Heart right ventricle (tissue), 16 donors: ENCODE data around the gene GNAL. TPM values are rescaled to one million over a fixed set of nuclear protein-coding genes. Genes with fewer than 3 reads are reported as not detected.

Source experiments
- ATAC-seq, 8 donors: fragments of 200-7000 bp; cut with Tn5 transposase; one replicate each; pipeline ENCODE4 v1.9.1; 2020; ENCODE audit warnings: mild to moderate bottlenecking in 8 of 8, moderate library complexity in 8 of 8, moderate number of reproducible peaks in 1 of 8
- DNase-seq, 2 donors: peaks; one replicate each; pipeline ENCODE4 v3.0.0-alpha.2; 2020
- H3K27ac ChIP-seq, 10 donors: fragments of 200-600 bp; sonication (generic) in 2 of 10; one replicate each; pipeline versions ENCODE4 v1.5.0 to v1.8.0; 2020 to 2022; ENCODE audit warnings: mild to moderate bottlenecking in 3 of 10
- H3K27me3 ChIP-seq, 7 donors: fragments of 200-600 bp; one replicate each; pipeline ENCODE4 v1.8.0; 2021 to 2022; ENCODE audit warnings: mild to moderate bottlenecking in 2 of 7
- H3K36me3 ChIP-seq, 9 donors: fragments of 200-600 bp; sonication (generic) in 1 of 9; one replicate each; pipeline versions ENCODE4 v1.5.0 to v1.8.0; 2020 to 2022; ENCODE audit warnings: mild to moderate bottlenecking in 2 of 9
- H3K4me1 ChIP-seq, 9 donors: fragments of 200-600 bp; sonication (generic) in 1 of 9; one replicate each; pipeline versions ENCODE4 v1.5.0 to v1.8.0; 2020 to 2022; ENCODE audit warnings: mild to moderate bottlenecking in 4 of 9
- H3K4me3 ChIP-seq, 10 donors: fragments of 200-600 bp; sonication (generic) in 2 of 10; one replicate each; pipeline versions ENCODE4 v1.5.0 to v1.8.0; 2020 to 2022; ENCODE audit warnings: mild to moderate bottlenecking in 7 of 10, moderate library complexity in 2 of 10
- H3K9me3 ChIP-seq, 11 donors: fragments of 200-600 bp in 10 of 11; sonication (generic) in 2 of 11; one replicate each; pipeline versions ENCODE4 v1.5.0 to v1.8.0; 2013 to 2022; ENCODE audit warnings: mild to moderate bottlenecking in 2 of 11, control low read depth in 1 of 11, moderate library complexity in 1 of 11
- CTCF ChIP-seq, 9 donors: fragments of 200-600 bp; sonication (generic) in 2 of 9; IDR thresholded peaks; one replicate each; pipeline versions ENCODE4 v1.5.0 to v1.8.0; 2021 to 2022; ENCODE audit warnings: antibody characterized with exemption in 9 of 9, mild to moderate bottlenecking in 5 of 9, moderate library complexity in 1 of 9
- WGBS, 2 donors: extraction: QIAGEN DNeasy Blood & Tissue Kit; methylation state at CpG; one replicate each; pipeline ENCODE4 v1.1.7; 2013; ENCODE audit warnings: inconsistent platforms in 1 of 2; 5-methylcytosine and 5-hydroxymethylcytosine counted together
- intact Hi-C, 10 donors: fragments of 100-400 bp; cut with DNase I; formaldehyde crosslinking; loops; one replicate each; pipeline versions ENCODE4 v1.11.1 to v1.14.2; 2022
- polyA plus RNA-seq, 2 donors: library from polyadenylated mRNA; stranded (reverse); fragments of 200-250 nt; gene quantifications; one replicate each; pipeline ENCODE4 v1.2.3, GENCODE V29; 2013
- total RNA-seq, 10 donors: library from RNA; stranded (reverse); fragmentation: NEBNext Ultra II Directional in 3 of 10; extraction: Animal tissue kit (Norgen Biotek cat#: 25700) in 3 of 10; gene quantifications; one replicate each; pipeline versions ENCODE4 v1.2.1 to v1.2.4, GENCODE V29; 2021 to 2023
- donor health status: Arrhythmogenic right ventricular cardiomyopathy.
- donor health status: ischemic (EF 13 %, LVEDD 7.1; RV severe dilation, severe dysfunction).
- donor health status: healthy with polysubstance abuse.
- donor health status: DM: no; HTN: yes; CAD: no.
- donor health status: DM: no; HTN: no; CAD: no.
- donor health status: ischemic (EF 25% LVEDD 6.9; RV normal size, moderate dysfunction).
- donor health status: ischemic (EF 25% LVEDD 5.7; RV mildly dilated, moderate dysfunction).
- donor health status: healthy.
- donor health status: DM: yes; HTN: yes; CAD: no.
- donor health status: Ischemic cardiomyopathy.
- donor health status: ischemic (EF 35%, LVEDD 5.7; RV mildly dilated, moderate dysfunction).
- donor health status: nonischemic (EF 11% LVEDD 7.7; RV severe dilation, severe dysfunction).
- donor health status: DM: yes; HTN: yes; CAD: no.
- donor health status: PGD.
- donor health status: ischemic (EF 29% LVEDD 5.4; RV normal size, mild dysfunction).
- donor health status: nonischemic (EF 23%, LVEDD 6.1; RV moderate dilation, normal function).

Gene GNAL
- total and polyA plus RNA-seq, 12 donors: 0.42 to 6.9 (median 1.6) TPM

- H3K4me3 ChIP-seq: no peak overlapping the region
Measured at GRCh38 chr18:11821208-11821607, 132.1 kb downstream of the GNAL start.

GRCh38 chr18:11821643-11822237, 132.7 kb downstream of the GNAL start:
- no peaks in the 10 kb centered on the region for H3K36me3 ChIP-seq

More at GRCh38 chr18:11821208-11821607, 132.1 kb downstream of the GNAL start:
- Histone ChIP-seq H3K36me3 (no peaks in the 10 kb centered on the region), H3K4me1 (no peaks in the 10 kb centered on the region), H3K9me3 (peaks cover 0 to 8% (median 0%) of the 10 kb centered on the region in 11 donors), H3K27ac (no peak overlapping the region), H3K27me3 (no peaks in the 10 kb centered on the region)
- 89 to 92% methylated on average over 7 of the region's 7 CpGs for WGBS, 2 donors
- DNase-seq: no peak
- intact Hi-C loops: no loop called here
- ATAC-seq: no peak
- no peak for TF ChIP-seq CTCF (IDR thresholded peaks at IDR 0.05)

GRCh38 chr18:11823545-11823944, 134.5 kb downstream of the GNAL start:
- WGBS, 2 donors: 57 to 61% methylated on average over 5 of the region's 5 CpGs
- Histone ChIP-seq H3K4me3 (no peak overlapping the region), H3K9me3 (peaks cover 0 to 8% (median 0%) of the 10 kb centered on the region in 11 donors), H3K4me1 (no peaks in the 10 kb centered on the region), H3K27me3 (no peaks in the 10 kb centered on the region), H3K36me3 (no peaks in the 10 kb centered on the region), H3K27ac (no peak overlapping the region)
- intact Hi-C loops: no loop called here
- DNase-seq (no peak), ATAC-seq (no peak)
- TF ChIP-seq CTCF (IDR thresholded peaks at IDR 0.05): no peak

More at GRCh38 chr18:11821643-11822237, 132.7 kb downstream of the GNAL start:
- Histone ChIP-seq H3K4me1 (no peaks in the 10 kb centered on the region), H3K27me3 (no peaks in the 10 kb centered on the region), H3K9me3 (peaks cover 0 to 8% (median 0%) of the 10 kb centered on the region in 11 donors), H3K4me3 (no peak overlapping the region), H3K27ac (no peak overlapping the region)
- DNase-seq (no peak), ATAC-seq (no peak)
- TF ChIP-seq CTCF (IDR thresholded peaks at IDR 0.05): no peak
- intact Hi-C loops: no loop called here
- 94 to 95% methylated on average over 40 of the region's 40 CpGs for WGBS, 2 donors

- H3K27me3 ChIP-seq: no peaks in the 10 kb centered on the region
- no peaks in the 10 kb centered on the region for H3K9me3 ChIP-seq
- H3K4me1 ChIP-seq: no peaks in the 10 kb centered on the region
- DNase-seq (no peak), ATAC-seq (peak in 1 of 8 donors; percentile 31)
- TF ChIP-seq CTCF (IDR thresholded peaks at IDR 0.05): peak in 1 of 9 donors; percentile 10
- H3K4me3 ChIP-seq: no peak overlapping the region
- intact Hi-C loops: no loop called here
- H3K36me3 ChIP-seq: no peaks in the 10 kb centered on the region
- H3K27ac ChIP-seq: no peak overlapping the region
- WGBS, 2 donors: 78 to 82% methylated on average over 12 of the region's 12 CpGs
Measured at GRCh38 chr18:11826836-11827235, 137.8 kb downstream of the GNAL start.
